Measurements from ENCODE around the gene FAM149A. TPM values are rescaled to one million over a fixed set of nuclear protein-coding genes. Genes with fewer than 3 reads are reported as not detected.

The FAM149A gene
- total RNA-seq, 1 experiment from 2014 or later: 8.9 TPM

DNA sequence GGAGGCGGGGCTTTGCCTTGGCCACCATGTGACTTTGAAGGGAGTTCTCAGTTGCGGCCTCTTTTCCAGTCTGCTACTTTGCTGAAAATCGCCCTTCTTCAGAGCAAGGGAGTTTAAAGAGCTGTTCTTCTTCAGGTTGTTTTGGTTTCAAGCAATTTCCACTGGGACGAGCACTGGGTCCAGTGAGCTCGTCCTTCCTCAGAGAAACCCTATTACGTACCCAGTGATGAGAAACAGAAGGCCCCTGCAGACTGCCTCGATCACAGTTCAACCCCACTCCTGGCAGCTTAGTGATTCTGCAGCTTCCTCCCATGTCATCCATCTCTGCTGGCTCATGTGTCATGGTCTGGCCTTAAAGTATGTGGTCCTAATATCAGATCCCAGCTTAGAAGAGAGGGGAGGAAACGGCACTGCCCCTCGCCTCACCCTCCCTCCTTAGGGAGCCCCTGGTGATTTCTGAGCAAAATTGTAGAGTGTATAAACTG, 7.8 kb upstream of the FAM149A start:
- Histone ChIP-seq H3K9me2 (ENCODE audit: insufficient read depth) (no peaks in the 10 kb centered on the region), H3K4me2 (ENCODE audit: low read length) (no peak overlapping the region), H3K9ac (ENCODE audit: low read length) (no peak overlapping the region), H3K27ac (ENCODE audit: low read depth, low read length) (no peak overlapping the region), H3K4me1 (ENCODE audit: control insufficient read depth in 1 of 2, insufficient read depth in 2 of 2, low read length in 2 of 2) (no peaks in the 10 kb centered on the region), H3K9me3 (ENCODE audit: control insufficient read depth in 1 of 2, insufficient read depth in 1 of 2, low read depth in 1 of 2, low read length in 2 of 2) (no peaks in the 10 kb centered on the region), H4K20me1 (ENCODE audit: insufficient read depth) (no peaks in the 10 kb centered on the region), H3K79me2 (ENCODE audit: insufficient read depth, low read length) (no peaks in the 10 kb centered on the region), H3K36me3 (ENCODE audit: control insufficient read depth in 1 of 2, insufficient read depth in 2 of 2, low read length in 2 of 2) (no peaks in the 10 kb centered on the region), H2AFZ (ENCODE audit: low read depth, low read length, poor library complexity, severe bottlenecking) (no peak overlapping the region), H3K4me3 (replicated peaks in 1 of 2; ENCODE audit: low read depth in 1 of 2, low read length in 2 of 2) (no peak overlapping the region), H3K27me3 (ENCODE audit: insufficient read depth, low read length) (no peaks in the 10 kb centered on the region)
- TF ChIP-seq SP1 (IDR thresholded peaks at IDR 0.05; ENCODE audit: low read depth): no peak
- no peak for TF ChIP-seq TCF7L2 (IDR thresholded peaks at IDR 0.05; ENCODE audit: borderline replicate concordance, extremely low read depth, insufficient read depth, insufficient read length)
- no peak for TF ChIP-seq CBX3 (IDR thresholded peaks at IDR 0.05; ENCODE audit: low read depth)
- TF ChIP-seq, protein P1, sequence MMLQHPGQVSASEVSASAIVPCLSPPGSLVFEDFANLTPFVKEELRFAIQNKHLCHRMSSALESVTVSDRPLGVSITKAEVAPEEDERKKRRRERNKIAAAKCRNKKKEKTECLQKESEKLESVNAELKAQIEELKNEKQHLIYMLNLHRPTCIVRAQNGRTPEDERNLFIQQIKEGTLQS (IDR thresholded peaks at IDR 0.05): no peak
- no peak for TF ChIP-seq ZNF274 (IDR thresholded peaks at IDR 0.05; ENCODE audit: low read depth, low read length)
- no peak for TF ChIP-seq EZH2phosphoT487 (IDR thresholded peaks at IDR 0.05; ENCODE audit: borderline replicate concordance)
- TF ChIP-seq, protein P2, sequence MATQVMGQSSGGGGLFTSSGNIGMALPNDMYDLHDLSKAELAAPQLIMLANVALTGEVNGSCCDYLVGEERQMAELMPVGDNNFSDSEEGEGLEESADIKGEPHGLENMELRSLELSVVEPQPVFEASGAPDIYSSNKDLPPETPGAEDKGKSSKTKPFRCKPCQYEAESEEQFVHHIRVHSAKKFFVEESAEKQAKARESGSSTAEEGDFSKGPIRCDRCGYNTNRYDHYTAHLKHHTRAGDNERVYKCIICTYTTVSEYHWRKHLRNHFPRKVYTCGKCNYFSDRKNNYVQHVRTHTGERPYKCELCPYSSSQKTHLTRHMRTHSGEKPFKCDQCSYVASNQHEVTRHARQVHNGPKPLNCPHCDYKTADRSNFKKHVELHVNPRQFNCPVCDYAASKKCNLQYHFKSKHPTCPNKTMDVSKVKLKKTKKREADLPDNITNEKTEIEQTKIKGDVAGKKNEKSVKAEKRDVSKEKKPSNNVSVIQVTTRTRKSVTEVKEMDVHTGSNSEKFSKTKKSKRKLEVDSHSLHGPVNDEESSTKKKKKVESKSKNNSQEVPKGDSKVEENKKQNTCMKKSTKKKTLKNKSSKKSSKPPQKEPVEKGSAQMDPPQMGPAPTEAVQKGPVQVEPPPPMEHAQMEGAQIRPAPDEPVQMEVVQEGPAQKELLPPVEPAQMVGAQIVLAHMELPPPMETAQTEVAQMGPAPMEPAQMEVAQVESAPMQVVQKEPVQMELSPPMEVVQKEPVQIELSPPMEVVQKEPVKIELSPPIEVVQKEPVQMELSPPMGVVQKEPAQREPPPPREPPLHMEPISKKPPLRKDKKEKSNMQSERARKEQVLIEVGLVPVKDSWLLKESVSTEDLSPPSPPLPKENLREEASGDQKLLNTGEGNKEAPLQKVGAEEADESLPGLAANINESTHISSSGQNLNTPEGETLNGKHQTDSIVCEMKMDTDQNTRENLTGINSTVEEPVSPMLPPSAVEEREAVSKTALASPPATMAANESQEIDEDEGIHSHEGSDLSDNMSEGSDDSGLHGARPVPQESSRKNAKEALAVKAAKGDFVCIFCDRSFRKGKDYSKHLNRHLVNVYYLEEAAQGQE (IDR thresholded peaks at IDR 0.05; ENCODE audit: low read depth): no peak
- TF ChIP-seq, protein P3, sequence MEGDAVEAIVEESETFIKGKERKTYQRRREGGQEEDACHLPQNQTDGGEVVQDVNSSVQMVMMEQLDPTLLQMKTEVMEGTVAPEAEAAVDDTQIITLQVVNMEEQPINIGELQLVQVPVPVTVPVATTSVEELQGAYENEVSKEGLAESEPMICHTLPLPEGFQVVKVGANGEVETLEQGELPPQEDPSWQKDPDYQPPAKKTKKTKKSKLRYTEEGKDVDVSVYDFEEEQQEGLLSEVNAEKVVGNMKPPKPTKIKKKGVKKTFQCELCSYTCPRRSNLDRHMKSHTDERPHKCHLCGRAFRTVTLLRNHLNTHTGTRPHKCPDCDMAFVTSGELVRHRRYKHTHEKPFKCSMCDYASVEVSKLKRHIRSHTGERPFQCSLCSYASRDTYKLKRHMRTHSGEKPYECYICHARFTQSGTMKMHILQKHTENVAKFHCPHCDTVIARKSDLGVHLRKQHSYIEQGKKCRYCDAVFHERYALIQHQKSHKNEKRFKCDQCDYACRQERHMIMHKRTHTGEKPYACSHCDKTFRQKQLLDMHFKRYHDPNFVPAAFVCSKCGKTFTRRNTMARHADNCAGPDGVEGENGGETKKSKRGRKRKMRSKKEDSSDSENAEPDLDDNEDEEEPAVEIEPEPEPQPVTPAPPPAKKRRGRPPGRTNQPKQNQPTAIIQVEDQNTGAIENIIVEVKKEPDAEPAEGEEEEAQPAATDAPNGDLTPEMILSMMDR (IDR thresholded peaks at IDR 0.05 in 2 of 3, conservative IDR thresholded peaks at IDR 0.05 in 1 of 3; ENCODE audit: borderline replicate concordance in 1 of 3, insufficient read depth in 1 of 3, low read depth in 2 of 3, low read length in 2 of 3): no peak
- no peak for TF ChIP-seq ZFX (IDR thresholded peaks at IDR 0.05)
- TF ChIP-seq RAD21 (IDR thresholded peaks at IDR 0.05; ENCODE audit: low read depth): no peak
- TF ChIP-seq ELF1 (IDR thresholded peaks at IDR 0.05; ENCODE audit: borderline replicate concordance, low read depth): no peak
- TF ChIP-seq JUND (IDR thresholded peaks at IDR 0.05): no peak
- no peak for TF ChIP-seq CEBPB (IDR thresholded peaks at IDR 0.05; ENCODE audit: low read depth)
- TF ChIP-seq POLR2AphosphoS5 (IDR thresholded peaks at IDR 0.05; ENCODE audit: low read depth, low read length): no peak
- no peak for TF ChIP-seq SRF (IDR thresholded peaks at IDR 0.05; ENCODE audit: low read depth)
- TF ChIP-seq, protein P4, sequence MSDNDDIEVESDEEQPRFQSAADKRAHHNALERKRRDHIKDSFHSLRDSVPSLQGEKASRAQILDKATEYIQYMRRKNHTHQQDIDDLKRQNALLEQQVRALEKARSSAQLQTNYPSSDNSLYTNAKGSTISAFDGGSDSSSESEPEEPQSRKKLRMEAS (IDR thresholded peaks at IDR 0.05): no peak
- BruUV-seq (replicated peaks): no TSS peak
- intact Hi-C loops (cut with micrococcal nuclease): no loop called here
- ChIA-PET CTCF (no interaction called here), RAD21 (ENCODE audit: low non-redundant PET in 1 of 2, low total read pairs in 2 of 2, uncharacterized antibody in 2 of 2, unreplicated experiment in 2 of 2) (no interaction called here), POLR2A (no interaction called here)
- no peak for DNase-seq (ENCODE audit: low read depth, low spot score)
- 0 out of 2 replicates have a peak, but pooled peaks have one; percentile 11 for ATAC-seq

All from HCT116 (cell line).